Keratinocyte (primary cell): ENCODE measurements around the gene DUSP22. TPM values are rescaled to one million over a fixed set of nuclear protein-coding genes. Genes with fewer than 3 reads are reported as not detected.

Source experiments
- DNase-seq: peaks from one replicate; pipeline ENCODE4 v3.0.0-alpha.2; 2011; ENCODE audit warnings: low read depth, missing footprints, low spot score
- FAIRE-seq: peaks from 2 replicates; lab custom pipeline; 2011; peaks lifted over from hg19 to GRCh38; lab: Jason Lieb, UNC
- H2AFZ ChIP-seq: 2 replicates; pipeline ENCODE4 v1.6.0; 2012; ENCODE audit warnings: low read length, control low read depth, inconsistent platforms; ENCODE audit not compliant: control insufficient read depth
- H3K27ac ChIP-seq: 2 replicates; pipeline ENCODE4 v1.5.1; 2011; ENCODE audit warnings: low read length; ENCODE audit not compliant: control insufficient read depth, insufficient read depth
- H3K27me3 ChIP-seq: 3 replicates; pipeline ENCODE4 v1.6.0; 2011; ENCODE audit warnings: low read length; ENCODE audit not compliant: control insufficient read depth, insufficient read depth; ENCODE audit errors: extremely low read depth
- H3K36me3 ChIP-seq, 2 experiments: 2 replicates in 1 of 2; 3 replicates in 1 of 2; pipeline ENCODE4 v1.5.1; 2011; ENCODE audit warnings: low read length in 2 of 2, mild to moderate bottlenecking in 1 of 2; ENCODE audit not compliant: control insufficient read depth in 2 of 2, insufficient read depth in 2 of 2; ENCODE audit errors: extremely low read depth in 1 of 2
- H3K4me1 ChIP-seq: 3 replicates; pipeline ENCODE4 v1.5.1; 2011; ENCODE audit warnings: low read length; ENCODE audit not compliant: control insufficient read depth, insufficient read depth; ENCODE audit errors: extremely low read depth
- H3K4me2 ChIP-seq: 3 replicates; pipeline ENCODE4 v1.6.0; 2011; ENCODE audit warnings: low read depth, low read length; ENCODE audit not compliant: control insufficient read depth, insufficient read depth; ENCODE audit errors: extremely low read depth
- H3K4me3 ChIP-seq, 3 experiments: fragments of 200-600 bp in 1 of 3; sonication (generic) in 1 of 3; 2 replicates in 2 of 3; 3 replicates in 1 of 3; pipeline ENCODE4 v1.5.1; 2011 to 2016; ENCODE audit warnings: low read length in 3 of 3, mild to moderate bottlenecking in 3 of 3, control low read depth in 2 of 3, inconsistent platforms in 1 of 3, low read depth in 1 of 3, mixed read lengths in 1 of 3, mixed run types in 1 of 3, moderate library complexity in 1 of 3; ENCODE audit not compliant: control insufficient read depth in 2 of 3, insufficient read depth in 2 of 3; ENCODE audit errors: extremely low read depth in 1 of 3
- H3K79me2 ChIP-seq: 2 replicates; pipeline ENCODE4 v1.6.0; 2012; ENCODE audit warnings: low read length; ENCODE audit not compliant: control insufficient read depth, insufficient read depth
- H3K9ac ChIP-seq: 3 replicates; pipeline ENCODE4 v1.6.0; 2011; ENCODE audit warnings: low read length; ENCODE audit not compliant: control insufficient read depth, insufficient read depth; ENCODE audit errors: extremely low read depth
- H3K9me1 ChIP-seq: 3 replicates; pipeline ENCODE4 v1.6.0; 2011; ENCODE audit warnings: low read length; ENCODE audit not compliant: control insufficient read depth, insufficient read depth; ENCODE audit errors: extremely low read depth
- H3K9me3 ChIP-seq: 2 replicates; pipeline ENCODE4 v1.5.1; 2012; ENCODE audit warnings: low read depth, low read length; ENCODE audit not compliant: control insufficient read depth
- H4K20me1 ChIP-seq: 3 replicates; pipeline ENCODE4 v1.6.0; 2011; ENCODE audit warnings: low read length; ENCODE audit not compliant: control insufficient read depth, insufficient read depth; ENCODE audit errors: extremely low read depth
- EZH2 ChIP-seq: IDR thresholded peaks from one replicate; pipeline ENCODE4 v1.6.1; 2012; ENCODE audit warnings: inconsistent platforms, mild to moderate bottlenecking, low read length, moderate library complexity
- dilution Hi-C: fragments of 300-500 bp; cut with MboI; formaldehyde crosslinking; loops from one replicate; pipeline ENCODE4 v1.7.0; 2020; ENCODE audit warnings: low sequenced_read_pairs; ENCODE audit not compliant: extremely low pct_ligation_motif_present
- polyA plus RNA-seq, 5 experiments: library from polyadenylated mRNA; depleted of rRNA in 3 of 5; stranded (reverse) in 3 of 5; stranded (forward) in 1 of 5; unstranded in 1 of 5; fragments of >200 nt; gene quantifications; 1 replicate in 1 of 5; 2 replicates in 3 of 5; 3 replicates in 1 of 5; pipeline versions ENCODE4 v1.2.1 to v1.2.3, GENCODE V29; 2011 to 2012; ENCODE audit warnings: missing spikeins in 2 of 5, low read depth in 1 of 5, low replicate concordance in 1 of 5
- TF ChIP-seq, protein P1 (sequence below), 3 experiments: IDR thresholded peaks in 1 of 3; conservative IDR thresholded peaks in 1 of 3; optimal IDR thresholded peaks in 1 of 3; 2 replicates in 2 of 3; 3 replicates in 1 of 3; pipeline versions ENCODE3 to v1.5.1; 2011; ENCODE audit warnings: low read length in 3 of 3, mild to moderate bottlenecking in 3 of 3, moderate library complexity in 2 of 3, control low read depth in 1 of 3, inconsistent platforms in 1 of 3; ENCODE audit not compliant: insufficient read depth in 2 of 3; ENCODE audit errors: extremely low read depth in 1 of 3

DUSP22 gene
- polyA plus RNA-seq, 1 donor (not counting 4 experiments of a cell fraction or from before 2014, with no cell fraction given), result 17.3 TPM

DNA sequence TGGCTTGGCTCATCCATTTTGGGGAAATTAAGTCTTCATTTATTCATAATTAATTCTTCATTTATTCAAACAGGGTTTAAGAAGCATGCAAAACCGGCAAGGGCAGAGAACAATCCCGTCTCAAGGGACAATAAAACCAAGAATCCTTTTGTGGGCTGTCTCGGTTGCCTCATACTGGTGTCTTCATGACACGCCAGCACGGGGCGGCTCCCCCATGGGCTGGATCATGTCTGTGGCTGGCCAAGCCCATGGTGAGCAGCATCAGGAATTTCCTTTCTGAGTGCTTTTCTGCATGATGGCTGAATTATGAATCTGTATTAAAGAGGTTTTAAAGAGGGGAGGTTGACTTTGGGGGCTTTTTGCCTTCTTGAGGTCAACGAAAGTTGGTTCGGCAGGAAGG is 38.3 kb upstream of the DUSP22 start:
- Histone ChIP-seq H3K79me2 (no peaks in the 10 kb centered on the region), H3K27ac (no peak overlapping the region), H3K9me1 (no peaks in the 10 kb centered on the region), H2AFZ (no peak overlapping the region), H3K4me1 (peaks cover 17% of the 10 kb centered on the region), H3K36me3 (no peaks in the 10 kb centered on the region), H4K20me1 (no peaks in the 10 kb centered on the region), H3K9me3 (no peaks in the 10 kb centered on the region), H3K4me2 (no peak overlapping the region), H3K27me3 (no peaks in the 10 kb centered on the region), H3K9ac (no peak overlapping the region), H3K4me3 (no peak overlapping the region)
- dilution Hi-C loops, result no loop called here
- TF ChIP-seq, protein P1, sequence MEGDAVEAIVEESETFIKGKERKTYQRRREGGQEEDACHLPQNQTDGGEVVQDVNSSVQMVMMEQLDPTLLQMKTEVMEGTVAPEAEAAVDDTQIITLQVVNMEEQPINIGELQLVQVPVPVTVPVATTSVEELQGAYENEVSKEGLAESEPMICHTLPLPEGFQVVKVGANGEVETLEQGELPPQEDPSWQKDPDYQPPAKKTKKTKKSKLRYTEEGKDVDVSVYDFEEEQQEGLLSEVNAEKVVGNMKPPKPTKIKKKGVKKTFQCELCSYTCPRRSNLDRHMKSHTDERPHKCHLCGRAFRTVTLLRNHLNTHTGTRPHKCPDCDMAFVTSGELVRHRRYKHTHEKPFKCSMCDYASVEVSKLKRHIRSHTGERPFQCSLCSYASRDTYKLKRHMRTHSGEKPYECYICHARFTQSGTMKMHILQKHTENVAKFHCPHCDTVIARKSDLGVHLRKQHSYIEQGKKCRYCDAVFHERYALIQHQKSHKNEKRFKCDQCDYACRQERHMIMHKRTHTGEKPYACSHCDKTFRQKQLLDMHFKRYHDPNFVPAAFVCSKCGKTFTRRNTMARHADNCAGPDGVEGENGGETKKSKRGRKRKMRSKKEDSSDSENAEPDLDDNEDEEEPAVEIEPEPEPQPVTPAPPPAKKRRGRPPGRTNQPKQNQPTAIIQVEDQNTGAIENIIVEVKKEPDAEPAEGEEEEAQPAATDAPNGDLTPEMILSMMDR (optimal IDR thresholded peaks at IDR 0.05 in 1 of 3, IDR thresholded peaks at IDR 0.05 in 1 of 3, conservative IDR thresholded peaks at IDR 0.05 in 1 of 3; ENCODE audit: extremely low read depth in 1 of 3, insufficient read depth in 2 of 3, low read length in 3 of 3), result no peak
- no peak for TF ChIP-seq EZH2
- DNase-seq (no peak), FAIRE-seq (no peak)

DNA sequence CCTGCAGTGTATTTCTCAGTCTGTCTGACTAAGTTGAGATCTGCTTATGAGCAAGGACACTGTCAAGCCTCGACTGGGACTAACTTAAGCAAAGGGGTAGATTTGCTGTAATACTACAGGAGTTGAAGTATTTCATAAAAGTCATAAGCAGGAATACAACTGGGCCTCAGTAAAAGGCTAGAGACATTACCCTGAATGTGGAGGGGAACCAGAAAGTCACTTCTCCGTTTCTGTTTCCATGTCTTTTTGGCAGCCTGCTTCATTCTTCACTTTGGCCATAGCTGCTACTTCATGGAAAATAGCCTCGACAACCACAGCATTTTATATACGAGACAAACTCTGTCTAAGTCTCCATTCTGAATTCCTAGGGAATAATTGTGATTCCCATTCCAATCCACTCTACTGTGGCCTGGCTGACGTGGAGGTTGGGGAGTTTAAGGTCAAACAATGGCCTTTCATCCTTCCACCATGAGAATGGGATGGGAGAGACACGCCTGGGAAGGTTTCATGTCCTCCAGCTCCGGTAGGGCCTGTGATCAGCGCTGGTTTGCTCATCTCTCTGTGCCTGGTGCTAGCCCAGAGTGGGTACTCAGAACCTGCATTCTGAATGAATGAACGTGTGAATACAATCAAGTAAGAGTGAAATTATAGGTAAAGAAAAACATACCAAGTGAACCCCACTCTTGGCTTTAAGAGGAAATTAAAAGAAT is 37.1 kb upstream of the DUSP22 start:
- Histone ChIP-seq H3K9ac (no peak overlapping the region), H3K9me1 (no peaks in the 10 kb centered on the region), H3K4me1 (peaks cover 17% of the 10 kb centered on the region), H3K9me3 (no peaks in the 10 kb centered on the region), H2AFZ (no peak overlapping the region), H4K20me1 (no peaks in the 10 kb centered on the region), H3K4me3 (no peak overlapping the region), H3K36me3 (no peaks in the 10 kb centered on the region), H3K27ac (no peak overlapping the region), H3K27me3 (no peaks in the 10 kb centered on the region), H3K4me2 (no peak overlapping the region), H3K79me2 (no peaks in the 10 kb centered on the region)
- DNase-seq, result no peak
- TF ChIP-seq EZH2, result no peak
- TF ChIP-seq, protein P1 (optimal IDR thresholded peaks at IDR 0.05 in 1 of 3, IDR thresholded peaks at IDR 0.05 in 1 of 3, conservative IDR thresholded peaks at IDR 0.05 in 1 of 3; ENCODE audit: extremely low read depth in 1 of 3, insufficient read depth in 2 of 3, low read length in 3 of 3), result no peak
- dilution Hi-C loops, result no loop called here
- peak; percentile 44 for FAIRE-seq
